DMS53 (cell line): ENCODE results near the gene GBA3.
A peak's percentile ranks its signal among the peaks of the same experiment; 100 is the strongest.

Experiments
- DNase-seq: peaks from one replicate; lab custom pipeline; 2025; lab: John Stamatoyannopoulos, UW

The GBA3 gene

GRCh38 chr4:22780797-22781196 is 88.1 kb downstream of the GBA3 start:
- DNase-seq: no peak

GRCh38 chr4:22787753-22788375 is 95.1 kb downstream of the GBA3 start:
- no peak for DNase-seq

GRCh38 chr4:22790631-22791030 is 97.9 kb downstream of the GBA3 start:
- no peak for DNase-seq

DNA sequence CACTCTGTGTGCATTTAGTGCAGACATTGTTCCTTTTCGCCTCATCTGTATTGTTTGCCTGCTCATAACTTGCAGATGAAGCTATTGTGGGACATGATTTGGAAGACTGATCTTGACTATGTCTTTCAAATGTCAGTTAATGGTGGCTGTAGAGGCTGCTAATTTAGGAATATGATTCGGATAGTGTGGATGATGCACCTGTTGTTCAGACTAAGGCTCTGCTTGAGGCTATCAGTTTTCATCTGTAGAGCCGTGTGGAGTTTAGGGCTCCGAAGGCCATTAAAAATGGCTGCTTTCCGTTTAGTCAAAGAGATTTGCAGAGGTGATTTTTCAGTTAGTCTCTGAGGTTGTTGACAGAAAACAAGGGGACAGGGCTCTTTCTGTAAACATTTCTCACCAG is 102.0 kb downstream of the GBA3 start:
- DNase-seq: no peak

GRCh38 chr4:22801391-22801790 is 108.7 kb downstream of the GBA3 start:
- no peak for DNase-seq

DNA sequence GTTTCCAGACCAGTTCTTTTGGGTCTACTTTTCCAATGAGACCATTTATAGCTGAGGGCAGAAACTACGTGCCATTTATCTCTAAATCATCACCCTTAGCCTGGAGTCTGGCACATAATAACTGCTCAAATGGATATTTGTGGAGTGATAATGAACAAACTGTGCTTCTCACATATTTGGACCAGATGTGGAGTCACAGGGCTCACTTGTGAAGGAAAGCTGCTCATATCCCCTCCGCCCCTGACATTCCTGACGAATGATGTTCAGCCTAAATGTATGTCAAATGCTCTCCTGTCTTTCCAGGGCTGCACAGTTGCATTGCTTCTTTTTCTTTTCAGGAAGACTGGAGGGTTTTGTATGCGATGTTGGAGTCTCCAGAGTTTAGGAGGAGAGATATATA is 110.1 kb downstream of the GBA3 start:
- no peak for DNase-seq

- DNase-seq: no peak
Measured at GRCh38 chr4:22803512-22803911, 110.8 kb downstream of the GBA3 start.

DNA sequence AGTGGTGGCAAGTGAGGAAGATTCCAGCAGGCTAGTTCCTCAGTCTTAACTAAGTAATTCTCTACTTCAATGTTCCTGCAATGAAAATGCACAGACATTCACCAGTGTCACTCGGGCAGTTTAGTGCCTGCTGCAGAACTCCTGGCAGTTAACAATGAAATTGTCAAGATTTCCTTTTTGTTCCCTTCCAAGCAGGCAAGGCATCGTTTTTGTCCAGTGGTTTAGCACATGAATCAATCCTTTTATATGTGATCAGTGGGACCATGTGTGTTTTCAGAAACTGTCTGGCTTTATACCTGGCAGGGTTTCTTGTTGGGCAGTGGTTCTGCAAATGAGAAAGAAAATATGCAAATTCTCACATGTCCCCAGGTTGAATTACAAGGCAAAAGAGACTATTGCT is 122.2 kb downstream of the GBA3 start:
- DNase-seq: no peak

DNA sequence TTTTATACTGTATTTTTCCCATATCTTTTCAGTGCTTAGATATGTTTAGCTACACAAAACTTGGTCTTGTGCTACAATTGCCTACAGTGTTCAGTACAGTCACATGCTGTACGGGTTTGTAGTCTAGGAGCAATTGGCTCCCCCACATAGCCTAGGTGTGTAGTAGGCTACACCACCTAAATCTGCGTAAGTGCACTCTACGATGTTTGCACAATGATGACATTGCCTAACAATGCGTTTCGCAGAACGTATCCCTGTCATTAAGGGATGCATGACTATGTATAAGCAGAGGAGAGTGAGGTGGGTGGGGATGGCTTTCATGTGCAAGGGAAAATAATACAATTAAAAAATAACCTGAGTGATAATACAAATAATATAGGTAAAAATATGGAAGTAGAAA is 131.4 kb downstream of the GBA3 start:
- DNase-seq: peak; percentile 84

DNA sequence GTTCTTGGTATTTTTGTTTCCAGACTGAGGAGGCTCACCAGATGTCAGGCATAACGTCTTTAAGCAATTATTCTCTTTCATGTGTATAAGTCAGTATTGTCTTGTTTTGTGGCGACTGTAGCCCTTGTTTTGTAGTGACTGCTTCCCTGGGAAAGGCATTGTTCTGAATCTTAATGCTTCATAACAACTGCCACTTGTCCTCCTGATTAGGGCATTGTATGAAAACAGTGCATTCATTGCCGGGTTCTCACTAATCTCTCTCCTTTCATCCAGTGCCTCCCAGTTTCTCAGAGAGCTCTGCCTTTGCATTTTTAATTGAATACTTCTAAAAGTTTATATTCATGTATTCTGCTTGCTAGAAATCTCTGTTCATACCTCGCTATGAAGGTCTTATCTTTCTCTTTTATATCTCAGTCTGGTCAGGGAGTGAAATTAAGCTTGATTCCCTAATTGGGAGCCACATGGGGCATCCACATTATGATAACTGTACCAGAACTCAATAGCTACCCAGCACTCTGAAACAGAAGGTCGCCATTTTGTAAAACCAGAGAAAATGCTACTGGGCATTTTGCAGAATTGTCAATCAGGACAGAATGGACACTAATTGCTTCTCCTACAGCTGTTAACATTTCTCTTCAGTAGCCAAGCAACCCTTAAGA is 149.8 kb downstream of the GBA3 start:
- DNase-seq: no peak

- DNase-seq: peak; percentile 37
Measured at GRCh38 chr4:22848332-22848731, 155.6 kb downstream of the GBA3 start.

- DNase-seq: peak; percentile 23
Measured at GRCh38 chr4:22850055-22850454, 157.3 kb downstream of the GBA3 start.

DNA sequence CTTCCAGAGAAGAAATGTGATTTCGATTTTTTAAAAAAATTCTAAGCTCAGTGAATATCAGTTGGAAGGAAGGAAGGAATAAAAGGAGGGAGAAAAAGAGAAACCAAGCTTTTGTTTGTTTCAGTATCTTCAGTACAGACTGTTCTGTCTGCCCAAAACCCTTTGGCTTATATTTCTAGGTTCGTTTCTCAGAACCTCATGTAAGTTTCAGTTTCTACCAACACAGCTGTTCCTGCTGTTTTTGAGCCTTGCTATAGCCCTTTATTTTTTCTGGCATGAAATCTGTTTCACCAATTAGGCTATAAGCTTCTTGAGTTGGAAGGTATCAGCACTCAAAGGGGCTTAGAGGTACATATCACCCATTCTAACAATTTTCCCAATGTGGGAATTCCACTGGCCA is 157.9 kb downstream of the GBA3 start:
- no peak for DNase-seq

GRCh38 chr4:22857411-22857810 is 164.7 kb downstream of the GBA3 start:
- no peak for DNase-seq

GRCh38 chr4:22859318-22859717 is 166.6 kb downstream of the GBA3 start:
- DNase-seq: no peak
